Chondrocyte (in vitro differentiated cells): Measurements from ENCODE around the gene MTSS2. TPM values are rescaled to one million over a fixed set of nuclear protein-coding genes. Genes with fewer than 3 reads are reported as not detected.
A peak's percentile ranks its signal among the peaks of the same experiment; 100 is the strongest.

Experiments
- DNase-seq: peaks from one replicate; pipeline ENCODE4 v3.0.0; 2021; ENCODE audit warnings: mixed read lengths, low spot score
- H3K27ac Mint-ChIP-seq: one replicate; pipeline ENCODE4 v1.8.0; 2021; ENCODE audit warnings: mild to moderate bottlenecking, moderate library complexity, mixed read lengths; ENCODE audit not compliant: unreplicated experiment
- H3K27me3 Mint-ChIP-seq: 2 replicates; pipeline ENCODE4 v1.8.0; 2021; ENCODE audit warnings: low read depth, mixed read lengths
- H3K36me3 Mint-ChIP-seq: 2 replicates; pipeline ENCODE4 v1.8.0; 2021; ENCODE audit warnings: low read depth, mixed read lengths
- H3K4me1 Mint-ChIP-seq: 2 replicates; pipeline ENCODE4 v1.8.0; 2021; ENCODE audit warnings: low read depth, mild to moderate bottlenecking, mixed read lengths
- H3K4me3 Mint-ChIP-seq: one replicate; pipeline ENCODE4 v1.8.0; 2021; ENCODE audit warnings: mild to moderate bottlenecking, moderate library complexity, mixed read lengths; ENCODE audit not compliant: unreplicated experiment
- H3K9me3 Mint-ChIP-seq: 2 replicates; pipeline ENCODE4 v1.8.0; 2021; ENCODE audit warnings: low read depth, mixed read lengths
- total RNA-seq: library from RNA; stranded (reverse); gene quantifications from 3 replicates; pipeline ENCODE4 v1.2.1, GENCODE V29; 2021
- TF ChIP-seq, protein P1 (sequence below): fragments of 200-600 bp; sonication (generic); IDR thresholded peaks from 2 replicates; pipeline ENCODE4 v1.5.0; 2021; ENCODE audit warnings: antibody characterized with exemption, mild to moderate bottlenecking, moderate library complexity

MTSS2 gene
- total RNA-seq, 1 donor from 2014 or later: 296 TPM

DNA sequence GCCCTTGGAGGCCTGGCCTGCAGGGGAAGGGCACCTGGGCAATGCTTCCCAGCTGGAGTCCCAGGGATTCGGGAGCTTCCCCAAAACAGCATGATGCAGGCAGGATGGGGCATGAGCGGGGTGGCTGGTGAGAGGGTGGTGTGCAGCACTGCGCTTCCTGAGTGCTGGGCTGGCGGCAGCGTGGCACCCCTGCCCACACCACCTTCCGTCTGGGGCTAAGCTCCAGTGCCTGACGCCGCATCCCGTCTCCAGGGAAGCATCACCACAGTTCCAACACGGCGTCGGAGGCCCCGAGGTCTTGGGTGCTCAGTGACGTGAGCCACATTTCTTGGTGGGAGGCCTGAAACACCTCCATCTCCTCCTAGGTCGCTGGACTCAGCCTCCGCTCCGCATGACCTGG lies 13.8 kb upstream of the MTSS2 start:
- Mint-ChIP-seq H3K27me3 (no peaks in the 10 kb centered on the region), H3K27ac (peak overlapping the region; percentile 100), H3K4me3 (no peak overlapping the region), H3K9me3 (no peaks in the 10 kb centered on the region), H3K36me3 (peaks cover 4% of the 10 kb centered on the region), H3K4me1 (peaks cover 94% of the 10 kb centered on the region)
- DNase-seq: no peak
- TF ChIP-seq, protein P1, sequence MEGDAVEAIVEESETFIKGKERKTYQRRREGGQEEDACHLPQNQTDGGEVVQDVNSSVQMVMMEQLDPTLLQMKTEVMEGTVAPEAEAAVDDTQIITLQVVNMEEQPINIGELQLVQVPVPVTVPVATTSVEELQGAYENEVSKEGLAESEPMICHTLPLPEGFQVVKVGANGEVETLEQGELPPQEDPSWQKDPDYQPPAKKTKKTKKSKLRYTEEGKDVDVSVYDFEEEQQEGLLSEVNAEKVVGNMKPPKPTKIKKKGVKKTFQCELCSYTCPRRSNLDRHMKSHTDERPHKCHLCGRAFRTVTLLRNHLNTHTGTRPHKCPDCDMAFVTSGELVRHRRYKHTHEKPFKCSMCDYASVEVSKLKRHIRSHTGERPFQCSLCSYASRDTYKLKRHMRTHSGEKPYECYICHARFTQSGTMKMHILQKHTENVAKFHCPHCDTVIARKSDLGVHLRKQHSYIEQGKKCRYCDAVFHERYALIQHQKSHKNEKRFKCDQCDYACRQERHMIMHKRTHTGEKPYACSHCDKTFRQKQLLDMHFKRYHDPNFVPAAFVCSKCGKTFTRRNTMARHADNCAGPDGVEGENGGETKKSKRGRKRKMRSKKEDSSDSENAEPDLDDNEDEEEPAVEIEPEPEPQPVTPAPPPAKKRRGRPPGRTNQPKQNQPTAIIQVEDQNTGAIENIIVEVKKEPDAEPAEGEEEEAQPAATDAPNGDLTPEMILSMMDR: no peak

DNA sequence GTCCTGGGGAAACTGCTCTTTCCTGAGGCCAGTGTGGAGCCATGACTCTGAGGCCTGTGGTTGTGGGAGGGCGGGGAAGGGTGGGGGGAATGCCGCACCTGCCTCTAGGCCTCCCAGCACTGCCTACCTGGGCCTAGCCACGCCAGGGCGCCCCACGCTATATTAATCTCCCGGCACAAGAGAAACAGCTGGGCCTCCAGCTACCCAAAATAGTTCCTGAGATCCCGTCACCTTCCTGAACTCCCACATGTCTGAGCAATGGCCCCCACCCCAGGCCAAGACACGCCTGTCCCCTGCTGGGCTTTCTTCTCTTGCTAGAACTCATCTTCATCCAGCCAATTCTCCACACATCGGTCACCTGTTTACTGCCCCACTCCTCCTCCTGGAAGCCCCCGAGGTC lies 13.0 kb upstream of the MTSS2 start:
- Mint-ChIP-seq H3K27me3 (no peaks in the 10 kb centered on the region), H3K4me1 (peaks cover 94% of the 10 kb centered on the region), H3K36me3 (peaks cover 4% of the 10 kb centered on the region), H3K27ac (no peak overlapping the region), H3K9me3 (no peaks in the 10 kb centered on the region), H3K4me3 (no peak overlapping the region)
- no peak for DNase-seq
- TF ChIP-seq, protein P1: no peak

DNA sequence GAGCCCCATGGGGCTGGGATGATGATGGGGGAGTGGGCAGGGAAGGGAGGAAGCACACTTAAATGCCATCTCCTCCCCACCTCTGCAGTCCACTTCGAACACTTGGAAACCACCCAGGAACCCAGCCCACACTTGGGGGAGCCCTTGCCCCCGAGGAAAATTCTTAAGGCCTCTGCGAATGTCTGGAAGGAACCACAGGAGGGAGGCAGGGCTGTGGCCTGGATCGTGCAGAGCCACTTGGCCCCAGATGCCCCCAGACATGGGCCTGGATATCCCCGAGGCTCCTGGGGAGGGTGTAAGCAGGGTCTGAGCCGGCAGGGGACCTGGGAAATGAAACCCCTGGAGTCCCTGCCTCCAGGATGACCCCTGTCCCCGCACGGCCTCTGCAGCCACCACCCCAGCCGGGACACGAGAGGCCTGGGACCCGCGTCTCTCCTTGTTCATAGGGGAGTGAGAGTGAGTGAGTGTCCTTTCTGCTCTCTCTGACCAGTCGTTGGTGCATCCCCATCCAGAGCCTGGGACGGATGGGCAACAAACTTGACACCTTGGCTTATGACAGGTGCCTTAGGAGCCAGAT lies 11.8 kb upstream of the MTSS2 start:
- Mint-ChIP-seq H3K4me3 (no peak overlapping the region), H3K9me3 (no peaks in the 10 kb centered on the region), H3K27me3 (no peaks in the 10 kb centered on the region), H3K4me1 (peaks cover 94% of the 10 kb centered on the region), H3K36me3 (peaks cover 4% of the 10 kb centered on the region), H3K27ac (peak overlapping the region; percentile 100)
- DNase-seq: no peak
- TF ChIP-seq, protein P1: peak; percentile 70

DNA sequence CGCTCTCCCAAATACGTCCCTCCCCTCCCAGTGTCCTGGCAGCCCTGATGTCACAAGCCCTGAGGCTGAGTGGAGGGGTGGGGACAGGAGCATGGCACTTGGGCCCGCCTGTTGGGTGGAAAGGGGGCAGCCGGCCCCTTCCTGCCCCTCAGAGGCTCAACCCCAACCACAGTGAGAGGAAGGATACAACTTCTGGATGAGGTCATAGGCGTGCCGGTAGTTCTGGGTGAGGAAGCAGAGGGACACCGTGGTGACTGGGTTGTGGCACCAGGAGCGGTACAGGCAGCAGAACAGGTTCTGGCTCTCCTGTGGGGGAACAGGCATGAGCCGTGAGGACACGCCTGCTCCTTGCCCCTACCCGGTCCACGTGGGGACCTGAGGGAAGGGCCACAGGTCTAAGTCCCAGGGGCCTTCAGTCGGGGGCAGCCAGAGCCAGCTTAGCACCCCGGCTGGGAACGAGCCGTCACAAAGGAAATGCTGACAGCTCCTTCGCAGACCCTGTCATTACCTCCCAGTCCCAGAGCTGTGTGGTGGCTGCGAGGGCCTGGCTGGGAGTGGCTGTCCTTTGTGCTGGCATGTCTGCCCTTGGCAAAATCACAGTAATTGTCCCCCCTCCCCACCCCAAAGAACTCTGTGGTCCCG lies 11.2 kb upstream of the MTSS2 start:
- Mint-ChIP-seq H3K4me1 (peaks cover 94% of the 10 kb centered on the region), H3K4me3 (no peak overlapping the region), H3K36me3 (peaks cover 4% of the 10 kb centered on the region), H3K9me3 (no peaks in the 10 kb centered on the region), H3K27me3 (no peaks in the 10 kb centered on the region), H3K27ac (peak overlapping the region; percentile 100)
- no peak for DNase-seq
- TF ChIP-seq, protein P1: no peak

DNA sequence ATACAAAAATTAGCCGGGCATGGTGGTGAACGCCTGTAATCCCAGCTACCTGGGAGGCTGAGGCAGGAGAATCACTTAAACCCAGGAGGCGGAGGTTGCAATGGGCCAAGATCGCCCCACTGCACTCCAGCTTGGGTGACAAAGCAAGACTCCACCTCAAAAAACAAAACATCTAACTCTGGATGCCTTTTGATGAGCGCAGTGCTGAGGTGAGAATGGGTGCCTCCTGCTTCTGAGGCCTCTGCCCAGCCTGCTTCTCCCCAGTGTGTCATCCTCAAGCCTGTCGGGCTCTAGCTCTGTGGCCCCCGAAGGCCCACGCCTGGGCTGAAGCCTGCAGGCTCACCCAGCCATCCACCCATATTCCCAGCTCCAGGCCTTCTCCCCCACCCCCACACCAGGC lies 10.5 kb upstream of the MTSS2 start:
- TF ChIP-seq, protein P1: no peak
- Mint-ChIP-seq H3K27ac (peak overlapping the region; percentile 100), H3K4me3 (no peak overlapping the region), H3K4me1 (peaks cover 94% of the 10 kb centered on the region), H3K36me3 (peaks cover 4% of the 10 kb centered on the region), H3K9me3 (no peaks in the 10 kb centered on the region), H3K27me3 (no peaks in the 10 kb centered on the region)
- no peak for DNase-seq
